Peyer's patch (tissue), 4 donors: ENCODE measurements around the gene OAS3.

ENCODE experiments used
- CTCF ChIP-seq, 6 experiments: fragments of 450-650 bp in 4 of 6; fragments of 200-600 bp in 2 of 6; sonication (generic) in 1 of 6; IDR thresholded peaks; one replicate each; pipeline ENCODE4 v1.5.1; 2017 to 2019; ENCODE audit warnings: antibody characterized with exemption in 6 of 6, mild to moderate bottlenecking in 3 of 6, moderate library complexity in 1 of 6
- POLR2A ChIP-seq, 2 donors: fragments of 450-650 bp; IDR thresholded peaks; one replicate each; pipeline ENCODE4 v1.5.1; 2017; ENCODE audit warnings: antibody characterized with exemption in 2 of 2, mild to moderate bottlenecking in 2 of 2, moderate library complexity in 2 of 2

- TF ChIP-seq CTCF (IDR thresholded peaks at IDR 0.05) (no peak), POLR2A (IDR thresholded peaks at IDR 0.05) (peak; percentile 59 to 60)
These were observed 40.1 kb downstream of the OAS3 start, which contains the start of gene OAS2 for GRCh38 chr12:112978163-112979040.
